Measurements from ENCODE around the gene BANF2.

BANF2 gene

DNA sequence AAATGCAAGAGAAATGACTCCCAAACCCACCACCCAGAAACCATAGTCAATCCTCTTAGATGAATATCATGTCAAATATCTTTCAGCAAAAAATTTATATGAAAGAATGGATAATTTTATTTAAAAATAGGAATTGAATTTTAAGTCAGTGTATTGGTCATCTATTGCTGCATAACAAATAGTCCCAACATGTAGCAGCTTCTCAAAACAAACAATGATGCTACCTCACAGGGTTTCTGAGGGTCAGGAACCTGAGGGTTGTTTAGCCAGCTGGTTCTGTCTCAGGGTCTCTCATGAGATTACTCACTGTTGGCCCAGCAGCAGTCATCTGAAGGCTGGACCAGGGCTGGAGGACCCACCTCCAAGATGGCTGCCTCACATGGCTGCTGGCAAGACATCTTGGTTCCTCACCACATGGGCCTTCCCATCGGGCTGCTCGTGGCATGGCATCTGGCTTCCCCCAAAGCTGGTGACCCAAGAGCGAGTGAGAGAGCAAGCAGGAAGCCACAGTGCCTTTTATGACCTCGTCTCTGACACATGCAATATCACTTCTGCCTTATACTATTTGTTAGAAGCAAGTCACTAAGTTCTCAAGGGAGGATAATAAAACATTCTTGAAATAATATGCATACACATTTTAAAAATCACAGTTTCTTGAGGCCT lies 36.3 kb downstream of the BANF2 start:
- no peak for DNase-seq (ENCODE audit: low spot score)

DNA sequence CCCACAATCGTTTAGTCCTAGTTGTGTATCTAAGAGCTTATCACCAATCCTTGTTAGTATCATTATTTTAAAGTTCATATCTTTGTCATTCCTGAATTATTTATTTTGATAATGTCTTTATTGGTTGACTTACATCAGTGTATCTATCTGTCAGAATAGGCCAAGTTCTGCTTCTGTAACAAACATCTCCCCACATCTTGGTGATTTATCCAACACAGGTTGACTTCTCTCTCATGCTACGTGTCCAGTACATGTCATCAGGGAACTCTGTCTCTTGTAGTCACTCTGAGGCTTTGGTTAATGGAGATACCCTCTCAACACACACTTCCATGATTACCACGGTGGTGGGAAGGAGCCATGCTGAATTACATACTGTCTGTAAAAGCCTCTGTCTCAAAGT lies 38.4 kb downstream of the BANF2 start:
- no peak for DNase-seq (ENCODE audit: low spot score)

GRCh38 chr20:17741220-17741619 lies 41.5 kb downstream of the BANF2 start:
- DNase-seq (ENCODE audit: low spot score), result no peak

- DNase-seq (ENCODE audit: low spot score), result no peak
These were observed 43.0 kb downstream of the BANF2 start for GRCh38 chr20:17742731-17743130.

DNA sequence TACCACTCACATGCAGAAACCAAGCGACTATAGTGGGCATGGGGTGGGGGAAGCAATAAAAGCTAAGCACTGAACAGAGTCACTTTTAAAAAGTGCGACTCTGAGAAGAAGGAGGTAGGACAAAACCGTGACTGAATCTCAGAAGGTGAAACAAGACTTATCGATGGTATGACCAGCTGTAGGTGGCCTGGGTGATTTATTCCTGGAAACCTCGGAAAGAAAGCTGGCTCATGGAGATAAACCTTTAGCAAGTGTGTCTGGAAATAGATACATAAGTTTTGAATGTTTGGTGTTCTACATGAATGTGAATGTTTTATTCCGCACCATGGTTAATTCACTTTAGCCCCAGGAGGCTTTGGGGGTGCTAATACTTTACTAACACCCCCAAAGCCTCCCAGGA lies 43.9 kb downstream of the BANF2 start:
- no peak for DNase-seq (ENCODE audit: low spot score)

DNA sequence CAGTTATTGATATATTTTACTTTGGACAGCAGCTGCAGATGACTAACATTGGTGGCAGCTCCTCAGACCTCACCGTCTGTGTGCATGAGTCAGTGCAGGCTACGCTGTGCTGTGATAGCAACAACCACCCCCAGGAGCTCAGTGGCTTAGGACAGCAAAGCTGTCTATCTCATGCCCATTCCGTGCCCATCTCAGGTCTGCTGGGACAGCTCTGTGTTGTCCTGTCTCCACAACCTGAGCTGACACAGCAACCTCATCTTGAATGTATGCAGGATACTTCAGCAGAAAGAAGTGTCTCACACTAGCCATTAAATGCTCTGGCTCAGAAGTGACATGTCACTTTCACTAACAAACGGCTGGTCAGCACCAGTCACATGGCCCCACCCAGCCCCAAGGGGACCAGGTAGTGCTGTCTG lies 47.7 kb downstream of the BANF2 start:
- no peak for DNase-seq (ENCODE audit: low spot score)

DNA sequence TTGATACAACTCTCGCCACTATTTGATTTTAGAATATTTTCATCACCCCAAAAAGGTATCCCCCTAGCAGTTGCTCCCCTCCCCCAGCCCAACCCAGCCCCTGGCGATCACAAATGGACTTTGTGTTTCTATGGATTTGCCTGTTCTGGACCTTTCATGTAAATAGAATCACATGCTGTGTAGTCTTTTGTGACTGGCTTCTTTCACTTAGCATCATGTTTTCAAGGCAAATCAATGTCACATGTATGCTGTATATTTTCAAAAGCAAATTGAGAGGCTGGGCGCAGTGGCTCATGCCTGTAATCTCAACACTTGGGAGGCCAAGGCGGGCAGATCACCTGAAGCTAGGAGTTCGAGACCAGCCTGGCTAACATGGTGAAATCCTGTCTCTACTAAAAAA lies 48.5 kb downstream of the BANF2 start:
- DNase-seq (ENCODE audit: low spot score), result no peak

DNA sequence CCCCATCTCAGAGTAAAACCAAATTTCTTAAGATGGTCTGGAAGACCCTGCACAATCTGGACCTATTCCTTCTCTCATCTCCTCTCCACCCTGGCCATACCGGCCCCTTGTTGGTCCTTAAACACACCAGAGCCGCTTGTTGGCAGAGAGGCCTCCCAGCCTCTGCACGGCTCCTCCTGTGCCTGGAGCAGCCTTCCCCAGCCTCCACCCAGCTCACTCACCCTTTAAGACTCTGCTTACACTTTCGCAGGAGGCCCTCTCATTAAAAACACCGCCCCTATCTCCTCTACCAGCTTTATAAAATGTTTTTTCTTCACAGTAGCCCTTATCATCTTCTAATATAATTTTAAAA lies 49.8 kb downstream of the BANF2 start:
- no peak for DNase-seq (ENCODE audit: low spot score)

- DNase-seq (ENCODE audit: low spot score), result no peak
These were observed 50.4 kb downstream of the BANF2 start for GRCh38 chr20:17749978-17750721.

- no peak for DNase-seq (ENCODE audit: low spot score)
These were observed 50.9 kb downstream of the BANF2 start for GRCh38 chr20:17750722-17751045.

GRCh38 chr20:17751640-17752039 lies 51.9 kb downstream of the BANF2 start:
- DNase-seq (ENCODE audit: low spot score), result no peak

GRCh38 chr20:17752459-17752858 lies 52.7 kb downstream of the BANF2 start:
- no peak for DNase-seq (ENCODE audit: low spot score)

GRCh38 chr20:17753516-17753915 lies 53.8 kb downstream of the BANF2 start:
- DNase-seq (ENCODE audit: low spot score), result no peak

- DNase-seq (ENCODE audit: low spot score), result no peak
These were observed 56.8 kb downstream of the BANF2 start for GRCh38 chr20:17756529-17756928.

GRCh38 chr20:17757496-17757895 lies 57.7 kb downstream of the BANF2 start:
- DNase-seq (ENCODE audit: low spot score), result no peak

GRCh38 chr20:17758010-17758409 lies 58.2 kb downstream of the BANF2 start:
- DNase-seq (ENCODE audit: low spot score), result no peak

DNA sequence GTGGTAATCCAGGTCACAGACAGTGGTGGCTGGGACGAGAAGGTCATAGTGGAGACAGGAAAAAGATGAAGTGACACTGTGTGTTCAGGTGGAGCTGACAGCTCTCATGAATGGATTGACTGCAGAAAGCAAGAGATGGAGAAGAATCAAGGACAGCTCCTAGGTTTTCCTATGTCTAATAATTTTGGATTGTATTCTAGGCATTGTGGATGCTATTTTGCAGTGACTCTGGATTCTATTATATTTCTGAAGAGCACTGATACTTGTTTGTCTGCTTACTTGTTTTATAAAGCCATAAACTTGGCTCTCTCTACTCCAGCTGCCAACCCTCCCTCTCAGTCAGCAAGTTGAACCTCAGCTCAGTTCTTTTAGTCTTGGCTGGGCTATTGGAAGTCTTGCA lies 58.7 kb downstream of the BANF2 start:
- DNase-seq (ENCODE audit: low spot score), result no peak

DNA sequence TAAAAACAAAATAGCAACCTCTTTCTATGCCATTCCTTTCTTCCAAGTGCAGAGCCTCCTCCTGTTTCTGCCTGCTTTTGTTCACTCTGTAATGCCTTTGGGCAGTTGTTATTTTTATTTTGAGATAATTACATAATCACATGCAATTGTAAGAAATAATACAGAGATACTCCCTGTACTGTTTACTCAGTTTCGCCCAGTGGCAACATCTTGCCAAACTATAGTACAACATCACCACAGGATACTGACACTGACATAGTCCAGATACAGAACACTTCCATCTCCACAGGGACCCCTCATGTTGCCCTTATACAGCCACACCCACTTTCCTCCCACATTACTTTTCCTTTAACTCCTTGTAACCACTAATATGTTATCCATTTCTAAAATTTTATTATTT lies 59.7 kb downstream of the BANF2 start:
- no peak for DNase-seq (ENCODE audit: low spot score)

DNA sequence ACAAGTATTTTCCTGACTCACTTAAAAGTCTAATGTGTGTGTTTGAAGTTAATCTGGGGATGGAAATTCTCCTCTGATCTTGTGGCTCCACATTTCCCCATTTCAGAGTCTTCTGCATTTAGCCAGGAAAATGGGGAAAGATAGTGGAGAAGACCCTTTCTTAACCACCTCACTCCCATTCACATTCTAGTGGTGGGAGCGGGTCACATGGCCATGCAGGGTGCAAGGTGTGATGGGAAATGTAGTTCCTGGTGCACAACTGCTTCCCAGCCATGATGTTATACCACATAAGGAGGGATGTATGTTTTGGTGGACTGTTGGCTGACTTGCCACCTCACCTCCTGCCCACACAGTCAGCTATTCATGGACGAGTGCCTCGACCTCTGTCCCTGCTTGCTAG lies 61.8 kb downstream of the BANF2 start:
- no peak for DNase-seq (ENCODE audit: low spot score)

DNA sequence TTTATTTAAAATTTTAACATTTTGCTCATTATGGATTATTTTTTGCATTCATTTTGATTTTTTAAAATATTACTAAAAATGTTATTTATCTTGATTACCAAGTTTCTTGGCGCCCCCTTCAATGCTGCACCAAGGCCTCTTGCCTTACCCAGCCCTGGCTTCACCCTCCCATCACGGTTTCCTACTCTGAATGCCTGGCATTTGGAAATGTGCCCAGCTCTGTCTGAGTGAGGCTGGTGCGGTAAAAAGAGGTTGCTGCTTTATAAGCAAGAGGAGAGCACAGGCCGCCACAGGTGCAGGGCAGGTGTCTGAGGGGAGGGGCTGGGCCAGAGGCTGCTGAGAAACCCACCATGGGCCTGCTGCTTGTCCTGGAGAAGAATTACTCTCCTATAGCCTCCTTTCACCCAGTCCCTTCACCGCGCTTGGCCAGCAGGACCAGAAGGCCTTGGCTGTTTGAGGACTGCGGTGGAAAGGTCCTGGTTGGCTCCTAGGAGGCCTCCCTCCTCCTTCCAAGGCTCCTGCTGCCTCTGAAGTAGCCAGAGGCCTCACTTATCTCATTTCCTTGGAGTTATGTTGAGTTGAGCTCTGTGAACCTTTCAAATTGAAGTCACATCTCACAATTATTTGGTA lies 62.6 kb downstream of the BANF2 start:
- no peak for DNase-seq (ENCODE audit: low spot score)

GRCh38 chr20:17762873-17763557 lies 63.2 kb downstream of the BANF2 start:
- DNase-seq (ENCODE audit: low spot score), result no peak

DNA sequence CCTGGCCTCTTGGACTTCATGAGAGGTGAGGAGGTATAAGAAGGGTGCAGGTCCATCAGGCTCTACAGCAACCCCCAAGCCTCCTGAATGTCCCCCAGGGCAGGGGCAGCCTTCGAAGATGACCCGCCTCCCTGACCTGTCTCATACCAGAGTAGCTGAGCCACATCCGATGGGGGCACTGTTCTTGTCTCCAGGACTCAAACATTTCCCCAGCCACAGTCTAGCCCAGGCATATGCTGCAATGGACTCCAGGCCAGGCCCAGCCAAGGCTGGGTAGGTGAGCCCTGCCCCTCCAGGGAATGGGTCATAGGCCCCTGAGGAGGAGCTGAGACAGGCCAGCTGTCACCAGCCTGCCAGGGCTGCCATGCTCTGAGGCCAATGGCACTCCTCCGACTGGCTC lies 65.3 kb downstream of the BANF2 start:
- no peak for DNase-seq (ENCODE audit: low spot score)

- no peak for DNase-seq (ENCODE audit: low spot score)
These were observed 65.8 kb downstream of the BANF2 start for GRCh38 chr20:17765584-17765983.

All from CD4-positive, alpha-beta T cell treated with Interleukin-2 at 100 ng/mL for 4 hours (primary cell).